ENCODE measurements around the gene LANCL3.
"Not testable (repeated sequence)": the region's sequence is repeated elsewhere in the genome, so short reads cannot be mapped to it uniquely, and the experiment has no call there.

GRCh38 chrX:37565254-37565653 lies 6.2 kb upstream of the LANCL3 start:
- not testable (repeated sequence) for TF ChIP-seq CTCF (IDR thresholded peaks at IDR 0.05); SP1 (CRISPR knock-in tag; conservative IDR thresholded peaks at IDR 0.05)

Data from WTC11 (cell line).